GM12878 (cell line): ENCODE results near the gene PLK5. TPM values are rescaled to one million over a fixed set of nuclear protein-coding genes. Genes with fewer than 3 reads are reported as not detected.

ENCODE experiments used
- ATAC-seq: fragments of 200-7000 bp; cut with Tn5 transposase; 3 replicates; pipeline ENCODE4 v1.9.1; 2020; ENCODE audit warnings: mild to moderate bottlenecking, moderate library complexity
- BruUV-seq: library from RNA; stranded (reverse); fragments of 400-500 nt; replicated peaks from 2 replicates; lab custom pipeline; 2021; lab: Mats Ljungman, UMichigan
- CTCF ChIA-PET: fragments of 300-600 bp; sonication (Branson Sonifier 250); formaldehyde crosslinking; extraction: SDS; loops from one replicate; lab custom pipeline; 2021; ENCODE audit warnings: inconsistent platforms; lab: Yijun Ruan, JAX
- POLR2A ChIA-PET: fragments of 350-600 bp; formaldehyde crosslinking; extraction: SDS; loops from one replicate; lab custom pipeline; 2021; ENCODE audit warnings: inconsistent platforms; lab: Charles Lee
- RAD21 ChIA-PET: fragments of 300-600 bp; sonication (Branson Sonifier 250); formaldehyde crosslinking; loops from one replicate; lab custom pipeline; 2023; ENCODE audit warnings: antibody characterized with exemption; ENCODE audit not compliant: unreplicated experiment; lab: Charles Lee
- SMC1A ChIA-PET: fragments of 300-600 bp; sonication (Branson Sonifier 250); formaldehyde crosslinking; loops from one replicate; lab custom pipeline; 2023; ENCODE audit not compliant: unreplicated experiment, uncharacterized antibody; lab: Charles Lee
- DNase-seq: peaks from one replicate; pipeline ENCODE4 v3.0.0-alpha.2; 2011; ENCODE audit warnings: low read depth, low spot score
- FAIRE-seq: peaks from 3 replicates; lab custom pipeline; 2011; peaks lifted over from hg19 to GRCh38; lab: Jason Lieb, UNC
- H2AFZ ChIP-seq: 2 replicates; pipeline ENCODE4 v1.6.0; 2011; ENCODE audit warnings: low read depth, low read length, control low read depth; ENCODE audit not compliant: control insufficient read depth
- H3K27ac ChIP-seq: 2 replicates; pipeline ENCODE4 v1.5.1; 2011; ENCODE audit warnings: control low read depth; ENCODE audit not compliant: control insufficient read depth, insufficient read depth
- H3K27me3 ChIP-seq, 2 experiments: replicated peaks in 1 of 2; 2 replicates each; pipeline versions ENCODE4 v1.6.0 to v1.6.1; 2011; ENCODE audit warnings: low read length in 1 of 2; ENCODE audit not compliant: control insufficient read depth in 2 of 2, insufficient read depth in 2 of 2
- H3K36me3 ChIP-seq, 2 experiments: 2 replicates each; pipeline ENCODE4 v1.5.1; 2011; ENCODE audit warnings: low read length in 1 of 2; ENCODE audit not compliant: control insufficient read depth in 2 of 2, insufficient read depth in 2 of 2
- H3K4me1 ChIP-seq: 2 replicates; pipeline ENCODE4 v1.6.1; 2011; ENCODE audit warnings: mild to moderate bottlenecking, low read length, moderate library complexity, mixed read lengths; ENCODE audit not compliant: control insufficient read depth, insufficient read depth
- H3K4me2 ChIP-seq: 2 replicates; pipeline ENCODE4 v1.6.0; 2011; ENCODE audit warnings: control low read depth; ENCODE audit not compliant: control insufficient read depth, insufficient read depth
- H3K4me3 ChIP-seq: fragments of 200-600 bp; sonication (generic); 2 replicates; pipeline ENCODE4 v1.5.1; 2016
- H3K79me2 ChIP-seq: 2 replicates; pipeline ENCODE4 v1.6.0; 2011; ENCODE audit warnings: low read length; ENCODE audit not compliant: control insufficient read depth, insufficient read depth
- H3K9ac ChIP-seq: 2 replicates; pipeline ENCODE4 v1.8.0; 2011; ENCODE audit warnings: low read length, control low read depth, mixed read lengths; ENCODE audit not compliant: control insufficient read depth, insufficient read depth
- H3K9me3 ChIP-seq: replicated peaks from 3 replicates; pipeline ENCODE4 v1.5.1; 2011; ENCODE audit warnings: mild to moderate bottlenecking, low read length; ENCODE audit not compliant: control insufficient read depth, insufficient read depth
- H4K20me1 ChIP-seq: 2 replicates; pipeline ENCODE4 v1.6.0; 2011; ENCODE audit not compliant: control insufficient read depth, insufficient read depth
- SMARCA5 ChIP-seq: fragments of 450-650 bp; IDR thresholded peaks from 2 replicates; pipeline ENCODE4 v1.6.1; 2017; ENCODE audit warnings: mild to moderate bottlenecking
- WGBS: methylation state at CpG from one replicate; pipeline ENCODE4 v1.1.6; 2016; ENCODE audit warnings: low lambda C conversion rate; ENCODE audit not compliant: insufficient replicate concordance, insufficient coverage; ENCODE audit errors: missing lambda C conversion rate; 5-methylcytosine and 5-hydroxymethylcytosine counted together
- in situ Hi-C: fragments of 300-500 bp; cut with MboI; formaldehyde crosslinking; loops from 9 replicates; pipeline ENCODE4 v1.14.3; 2018; ENCODE audit warnings: mixed read lengths
- intact Hi-C: fragments of 100-400 bp; cut with micrococcal nuclease; formaldehyde crosslinking; loops from one replicate; pipeline ENCODE4 v1.14.2; 2022; ENCODE audit not compliant: unreplicated experiment
- polyA plus RNA-seq, 11 experiments: library from polyadenylated mRNA; depleted of rRNA in 4 of 11; unstranded in 6 of 11; stranded (reverse) in 5 of 11; fragments of >200 nt; fragmentation: Nextera tagmentation in 4 of 11; fragmentation: Illumina TruSeq in 1 of 11; extraction: Ambion mirVana in 4 of 11; extraction: Trizol in 1 of 11; gene quantifications; 1 replicate in 1 of 11; 2 replicates in 10 of 11; pipeline versions ENCODE4 v1.2.1 to v1.2.3, GENCODE V29; 2011 to 2016; ENCODE audit warnings: inconsistent platforms in 2 of 11, missing spikeins in 2 of 11, low read depth in 1 of 11
- total RNA-seq, 4 experiments: library from RNA; depleted of rRNA in 3 of 4; stranded (reverse); fragments of >200 nt in 3 of 4; fragmentation: Illumina TruSeq in 1 of 4; extraction: Trizol in 1 of 4; gene quantifications; 2 replicates each; pipeline versions ENCODE4 v1.2.1 to v1.2.3, GENCODE V29; 2013 to 2021
- TF ChIP-seq, protein P1 (sequence below): fragments of 450-650 bp; IDR thresholded peaks from 2 replicates; pipeline ENCODE4 v1.6.1; 2017; ENCODE audit warnings: mild to moderate bottlenecking, moderate library complexity

PLK5 gene
- total and polyA plus RNA-seq, 10 of the 15 experiments (the other 5 are each of a cell fraction or from before 2014, with no cell fraction given) = 0.13 TPM; not detected in 9

GRCh38 chr19:1494115-1494815, 29.6 kb upstream of the PLK5 start:
- H3K4me1 ChIP-seq = no peaks in the 10 kb centered on the region; the same call in 1 of the 2 replicates
- H3K36me3 ChIP-seq = no peaks in the 10 kb centered on the region
- CTCF ChIA-PET = no interaction called here
- no peaks in the 10 kb centered on the region for H4K20me1 ChIP-seq
- DNase-seq (no peak), FAIRE-seq (no peak), ATAC-seq (no peak)
- 52% methylated on average over 15 of the region's 15 CpGs for WGBS
- no TSS peak for BruUV-seq
- H3K27me3 ChIP-seq = no peaks in the 10 kb centered on the region; a peak in 1 of 4 replicates
- SMC1A ChIA-PET = no interaction called here
- H3K79me2 ChIP-seq = no peaks in the 10 kb centered on the region
- H3K4me3 ChIP-seq = no peak overlapping the region
- RAD21 ChIA-PET = no interaction called here
- intact Hi-C loops = no loop called here
- in situ Hi-C loops = no loop called here
- no peak overlapping the region for H2AFZ ChIP-seq
- no peak overlapping the region for H3K4me2 ChIP-seq
- TF ChIP-seq SMARCA5 = no peak
- TF ChIP-seq, protein P1, sequence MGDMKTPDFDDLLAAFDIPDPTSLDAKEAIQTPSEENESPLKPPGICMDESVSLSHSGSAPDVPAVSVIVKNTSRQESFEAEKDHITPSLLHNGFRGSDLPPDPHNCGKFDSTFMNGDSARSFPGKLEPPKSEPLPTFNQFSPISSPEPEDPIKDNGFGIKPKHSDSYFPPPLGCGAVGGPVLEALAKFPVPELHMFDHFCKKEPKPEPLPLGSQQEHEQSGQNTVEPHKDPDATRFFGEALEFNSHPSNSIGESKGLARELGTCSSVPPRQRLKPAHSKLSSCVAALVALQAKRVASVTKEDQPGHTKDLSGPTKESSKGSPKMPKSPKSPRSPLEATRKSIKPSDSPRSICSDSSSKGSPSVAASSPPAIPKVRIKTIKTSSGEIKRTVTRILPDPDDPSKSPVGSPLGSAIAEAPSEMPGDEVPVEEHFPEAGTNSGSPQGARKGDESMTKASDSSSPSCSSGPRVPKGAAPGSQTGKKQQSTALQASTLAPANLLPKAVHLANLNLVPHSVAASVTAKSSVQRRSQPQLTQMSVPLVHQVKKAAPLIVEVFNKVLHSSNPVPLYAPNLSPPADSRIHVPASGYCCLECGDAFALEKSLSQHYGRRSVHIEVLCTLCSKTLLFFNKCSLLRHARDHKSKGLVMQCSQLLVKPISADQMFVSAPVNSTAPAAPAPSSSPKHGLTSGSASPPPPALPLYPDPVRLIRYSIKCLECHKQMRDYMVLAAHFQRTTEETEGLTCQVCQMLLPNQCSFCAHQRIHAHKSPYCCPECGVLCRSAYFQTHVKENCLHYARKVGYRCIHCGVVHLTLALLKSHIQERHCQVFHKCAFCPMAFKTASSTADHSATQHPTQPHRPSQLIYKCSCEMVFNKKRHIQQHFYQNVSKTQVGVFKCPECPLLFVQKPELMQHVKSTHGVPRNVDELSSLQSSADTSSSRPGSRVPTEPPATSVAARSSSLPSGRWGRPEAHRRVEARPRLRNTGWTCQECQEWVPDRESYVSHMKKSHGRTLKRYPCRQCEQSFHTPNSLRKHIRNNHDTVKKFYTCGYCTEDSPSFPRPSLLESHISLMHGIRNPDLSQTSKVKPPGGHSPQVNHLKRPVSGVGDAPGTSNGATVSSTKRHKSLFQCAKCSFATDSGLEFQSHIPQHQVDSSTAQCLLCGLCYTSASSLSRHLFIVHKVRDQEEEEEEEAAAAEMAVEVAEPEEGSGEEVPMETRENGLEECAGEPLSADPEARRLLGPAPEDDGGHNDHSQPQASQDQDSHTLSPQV = no peak
- no peak overlapping the region for H3K9ac ChIP-seq
- H3K27ac ChIP-seq = no peak overlapping the region
- H3K9me3 ChIP-seq = no peaks in the 10 kb centered on the region
- POLR2A ChIA-PET = no interaction called here
